GM23338 (cell line): ENCODE measurements around the gene PTPN9. TPM values are rescaled to one million over a fixed set of nuclear protein-coding genes. Genes with fewer than 3 reads are reported as not detected.

Experiments used
- ATAC-seq: fragments of 200-7000 bp; cut with Tn5 transposase; 3 replicates; pipeline ENCODE4 v1.9.1; 2020
- DNase-seq: peaks from one replicate; pipeline ENCODE4 v3.0.0-alpha.2; 2015; ENCODE audit warnings: low spot score
- H2AFZ ChIP-seq: fragments of 200-600 bp; sonication (generic); 2 replicates; pipeline ENCODE4 v1.8.0; 2016; ENCODE audit warnings: antibody characterized with exemption, mild to moderate bottlenecking, moderate library complexity
- H3F3A ChIP-seq: fragments of 200-600 bp; sonication (generic); replicated peaks from 2 replicates; pipeline ENCODE4 v1.8.0; 2017; ENCODE audit warnings: antibody characterized with exemption, mixed run types, low read depth
- H3K27ac ChIP-seq: fragments of 200-600 bp; sonication (generic); 2 replicates; pipeline ENCODE4 v1.6.1; 2016; ENCODE audit warnings: low read depth
- H3K27me3 ChIP-seq: fragments of 200-600 bp; sonication (generic); 2 replicates; pipeline ENCODE4 v1.8.0; 2016; ENCODE audit warnings: mild to moderate bottlenecking, mixed run types, moderate library complexity; ENCODE audit not compliant: insufficient read depth
- H3K36me3 ChIP-seq: fragments of 200-600 bp; sonication (generic); 2 replicates; pipeline ENCODE4 v1.8.0; 2016; ENCODE audit warnings: mild to moderate bottlenecking; ENCODE audit not compliant: insufficient read depth
- H3K4me1 ChIP-seq: fragments of 200-600 bp; sonication (generic); 2 replicates; pipeline ENCODE4 v1.8.0; 2016; ENCODE audit warnings: mild to moderate bottlenecking, moderate library complexity; ENCODE audit not compliant: insufficient read depth
- H3K4me2 ChIP-seq: fragments of 200-600 bp; sonication (generic); 2 replicates; pipeline ENCODE4 v1.7.1; 2017; ENCODE audit warnings: mixed run types
- H3K4me3 ChIP-seq: fragments of 200-600 bp; sonication (generic); 2 replicates; pipeline ENCODE4 v1.6.1; 2016; ENCODE audit warnings: mixed run types
- H3K79me2 ChIP-seq: fragments of 200-600 bp; sonication (generic); replicated peaks from 2 replicates; pipeline ENCODE4 v1.8.0; 2017; ENCODE audit warnings: mild to moderate bottlenecking; ENCODE audit not compliant: insufficient read depth
- H3K9me2 ChIP-seq: fragments of 200-600 bp; sonication (generic); 2 replicates; pipeline ENCODE4 v1.8.0; 2017; ENCODE audit not compliant: insufficient read depth
- H4K20me1 ChIP-seq: fragments of 200-600 bp; sonication (generic); replicated peaks from 2 replicates; pipeline ENCODE4 v1.8.0; 2017; ENCODE audit warnings: mild to moderate bottlenecking; ENCODE audit not compliant: insufficient read depth
- H3K27ac Mint-ChIP-seq: 2 replicates; pipeline ENCODE4 v1.8.0; 2020; ENCODE audit warnings: inconsistent platforms, mild to moderate bottlenecking, moderate library complexity, mixed read lengths
- H3K27me3 Mint-ChIP-seq: 3 replicates; pipeline ENCODE4 v1.8.0; 2022; ENCODE audit warnings: low read depth, mild to moderate bottlenecking, moderate library complexity, mixed read lengths, inconsistent platforms; ENCODE audit not compliant: insufficient read depth, poor library complexity
- H3K36me3 Mint-ChIP-seq: 3 replicates; pipeline ENCODE4 v1.8.0; 2021; ENCODE audit warnings: low read depth, mild to moderate bottlenecking, inconsistent platforms, moderate library complexity, mixed read lengths
- H3K4me1 Mint-ChIP-seq: 3 replicates; pipeline ENCODE4 v1.8.0; 2020; ENCODE audit warnings: mild to moderate bottlenecking, inconsistent platforms, mixed read lengths
- H3K4me3 Mint-ChIP-seq: 3 replicates; pipeline ENCODE4 v1.8.0; 2021; ENCODE audit warnings: moderate library complexity, mild to moderate bottlenecking, inconsistent platforms, mixed read lengths
- H3K9me3 Mint-ChIP-seq: 3 replicates; pipeline ENCODE4 v1.8.0; 2020; ENCODE audit warnings: moderate library complexity, mild to moderate bottlenecking, inconsistent platforms, mixed read lengths
- CREB1 ChIP-seq: fragments of 250-450 bp; sonication (Bioruptor Pico); IDR thresholded peaks from 2 replicates; pipeline ENCODE4 v1.5.0; 2020; ENCODE audit warnings: low read depth, mild to moderate bottlenecking, moderate library complexity
- JUNB ChIP-seq: IDR thresholded peaks from one replicate; pipeline ENCODE4 v1.6.1; 2016; ENCODE audit warnings: antibody characterized with exemption; ENCODE audit not compliant: unreplicated experiment
- NANOG ChIP-seq: IDR thresholded peaks from 2 replicates; pipeline ENCODE4 v1.6.1; 2016; ENCODE audit warnings: antibody characterized with exemption, borderline replicate concordance
- POLR2AphosphoS5 ChIP-seq: IDR thresholded peaks from 2 replicates; pipeline ENCODE4 v1.6.1; 2016; ENCODE audit warnings: antibody characterized with exemption, low read depth
- STAT1 ChIP-seq: IDR thresholded peaks from one replicate; pipeline ENCODE4 v1.6.1; 2016; ENCODE audit warnings: antibody characterized with exemption; ENCODE audit not compliant: unreplicated experiment
- ZNF114 ChIP-seq: fragments of 250-450 bp; sonication (Bioruptor Pico); IDR thresholded peaks from 2 replicates; pipeline ENCODE4 v1.5.0; 2020; ENCODE audit warnings: mild to moderate bottlenecking, moderate library complexity
- ZNF331 ChIP-seq: fragments of 250-450 bp; sonication (Bioruptor Pico); IDR thresholded peaks from 2 replicates; pipeline ENCODE4 v1.5.0; 2020; ENCODE audit warnings: low read depth, mild to moderate bottlenecking, moderate library complexity
- polyA plus RNA-seq: library from polyadenylated mRNA; unstranded; fragments of >200 nt; fragmentation: Nextera tagmentation; extraction: Ambion mirVana; gene quantifications from 2 replicates; pipeline ENCODE4 v1.2.1, GENCODE V29; 2016
- total RNA-seq: library from RNA; depleted of rRNA; stranded (reverse); fragments of >200 nt; shearing (Covaris generic); gene quantifications from 2 replicates; pipeline ENCODE4 v1.2.3, GENCODE V29; 2014
- TF ChIP-seq, protein P1 (sequence below), 2 experiments: fragments of 200-600 bp in 1 of 2; sonication (generic) in 1 of 2; conservative IDR thresholded peaks; 2 replicates each; pipeline versions ENCODE4 v1.5.1 to v1.6.1; 2016 to 2017; ENCODE audit warnings: antibody characterized with exemption in 2 of 2, low read depth in 2 of 2, mild to moderate bottlenecking in 2 of 2, moderate library complexity in 1 of 2
- TF ChIP-seq, protein P2 (sequence below): IDR thresholded peaks from one replicate; pipeline ENCODE4 v1.6.1; 2018; ENCODE audit warnings: antibody characterized with exemption; ENCODE audit not compliant: unreplicated experiment
- TF ChIP-seq, protein P3 (sequence below): fragments of 250-450 bp; sonication (Bioruptor Pico); IDR thresholded peaks from 2 replicates; pipeline ENCODE4 v1.5.0; 2020; ENCODE audit warnings: mild to moderate bottlenecking, moderate library complexity

The PTPN9 gene
- total and polyA plus RNA-seq, 2 experiments from 2014 or later, result 12.1 to 32.7 TPM

DNA sequence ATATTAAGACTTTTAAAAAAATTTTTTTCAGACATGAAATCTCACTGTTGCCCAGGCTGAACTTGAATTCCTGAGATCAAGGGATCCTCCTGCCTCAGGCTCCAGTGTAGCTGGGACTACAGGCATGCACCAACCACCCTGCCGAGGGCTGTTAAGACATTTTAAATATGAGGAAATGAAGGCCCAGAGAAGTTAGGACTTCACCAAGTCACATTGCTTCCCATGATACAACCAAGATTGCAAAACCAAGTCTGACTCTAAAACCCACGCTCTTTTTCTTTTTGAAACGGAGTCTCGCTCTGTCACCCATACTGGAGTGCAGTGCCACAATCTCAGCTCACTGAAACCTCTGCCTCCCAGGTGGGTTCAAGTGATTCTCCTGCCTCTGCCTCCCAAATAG lies 28.0 kb downstream of the PTPN9 start:
- Histone ChIP-seq H3K4me3 (no peak overlapping the region), H3K27ac (no peak overlapping the region), H3K27me3 (no peaks in the 10 kb centered on the region), H3K36me3 (no peaks in the 10 kb centered on the region), H3K4me1 (no peaks in the 10 kb centered on the region; the same call in 1 of the 2 replicates), H2AFZ (no peak overlapping the region), H3K4me2 (no peak overlapping the region), H4K20me1 (peaks cover 39% of the 10 kb centered on the region), H3K79me2 (peaks cover 100% of the 10 kb centered on the region), H3K9me2 (no peaks in the 10 kb centered on the region), H3F3A (0 out of 2 replicates have a peak, but pooled peaks cover 3% of the 10 kb centered on the region)
- H3K9me3 Mint-ChIP-seq, result no peaks in the 10 kb centered on the region
- H3K36me3 Mint-ChIP-seq, result no peaks in the 10 kb centered on the region
- no peak overlapping the region for H3K27ac Mint-ChIP-seq
- ATAC-seq (no peak), DNase-seq (no peak)
- peaks cover 7% of the 10 kb centered on the region for H3K27me3 Mint-ChIP-seq
- H3K4me1 Mint-ChIP-seq, result no peaks in the 10 kb centered on the region
- no peak for TF ChIP-seq NANOG
- TF ChIP-seq, protein P1, sequence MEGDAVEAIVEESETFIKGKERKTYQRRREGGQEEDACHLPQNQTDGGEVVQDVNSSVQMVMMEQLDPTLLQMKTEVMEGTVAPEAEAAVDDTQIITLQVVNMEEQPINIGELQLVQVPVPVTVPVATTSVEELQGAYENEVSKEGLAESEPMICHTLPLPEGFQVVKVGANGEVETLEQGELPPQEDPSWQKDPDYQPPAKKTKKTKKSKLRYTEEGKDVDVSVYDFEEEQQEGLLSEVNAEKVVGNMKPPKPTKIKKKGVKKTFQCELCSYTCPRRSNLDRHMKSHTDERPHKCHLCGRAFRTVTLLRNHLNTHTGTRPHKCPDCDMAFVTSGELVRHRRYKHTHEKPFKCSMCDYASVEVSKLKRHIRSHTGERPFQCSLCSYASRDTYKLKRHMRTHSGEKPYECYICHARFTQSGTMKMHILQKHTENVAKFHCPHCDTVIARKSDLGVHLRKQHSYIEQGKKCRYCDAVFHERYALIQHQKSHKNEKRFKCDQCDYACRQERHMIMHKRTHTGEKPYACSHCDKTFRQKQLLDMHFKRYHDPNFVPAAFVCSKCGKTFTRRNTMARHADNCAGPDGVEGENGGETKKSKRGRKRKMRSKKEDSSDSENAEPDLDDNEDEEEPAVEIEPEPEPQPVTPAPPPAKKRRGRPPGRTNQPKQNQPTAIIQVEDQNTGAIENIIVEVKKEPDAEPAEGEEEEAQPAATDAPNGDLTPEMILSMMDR (conservative IDR thresholded peaks at IDR 0.05; ENCODE audit: low read depth in 2 of 2), result no peak
- no peak for TF ChIP-seq JUNB
- no peak for TF ChIP-seq POLR2AphosphoS5
- no peak for TF ChIP-seq ZNF114 (CRISPR knock-in tag)
- TF ChIP-seq ZNF331, result no peak
- no peak overlapping the region for H3K4me3 Mint-ChIP-seq

DNA sequence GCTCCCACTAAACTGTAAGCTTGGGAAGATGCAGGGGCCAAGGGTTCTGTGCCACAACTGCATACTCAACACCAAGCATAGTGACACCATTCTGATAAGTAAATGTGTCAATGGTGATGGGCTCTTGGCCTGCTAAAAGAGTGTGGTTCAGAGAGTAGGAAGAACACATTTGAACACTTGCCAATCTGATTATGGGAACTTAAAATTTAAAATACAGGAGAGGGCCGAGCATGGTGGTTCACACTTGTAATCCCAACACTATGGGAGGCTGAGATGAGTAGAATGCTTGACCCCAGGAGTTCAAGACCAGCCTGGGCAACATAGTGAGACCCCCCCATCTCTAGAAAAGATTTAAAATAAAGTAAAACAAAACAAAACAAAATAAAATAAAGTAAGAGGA lies 34.1 kb downstream of the PTPN9 start:
- Histone ChIP-seq H3K4me1 (no peaks in the 10 kb centered on the region), H2AFZ (no peak overlapping the region), H3F3A (0 out of 2 replicates have a peak, but pooled peaks cover 12% of the 10 kb centered on the region), H3K36me3 (no peaks in the 10 kb centered on the region; the same call in 1 of the 2 replicates), H3K4me2 (no peak overlapping the region), H3K27ac (peak overlapping the region; percentile 84; the same call in 1 of the 2 replicates), H3K27me3 (no peaks in the 10 kb centered on the region), H4K20me1 (peaks cover 31% of the 10 kb centered on the region), H3K79me2 (peaks cover 100% of the 10 kb centered on the region), H3K9me2 (no peaks in the 10 kb centered on the region), H3K4me3 (no peak overlapping the region)
- no peak for ATAC-seq
- Mint-ChIP-seq H3K27ac (no peak overlapping the region; the same call in 1 of the 2 replicates), H3K36me3 (0 out of 3 replicates have a peak, but pooled peaks cover 5% of the 10 kb centered on the region), H3K4me1 (peaks cover 7% of the 10 kb centered on the region; the same call in 2 of the 3 replicates), H3K9me3 (no peaks in the 10 kb centered on the region), H3K4me3 (no peak overlapping the region), H3K27me3 (peaks cover 1% of the 10 kb centered on the region)
- no peak for DNase-seq
- no peak for TF ChIP-seq NANOG
- TF ChIP-seq, protein P2, sequence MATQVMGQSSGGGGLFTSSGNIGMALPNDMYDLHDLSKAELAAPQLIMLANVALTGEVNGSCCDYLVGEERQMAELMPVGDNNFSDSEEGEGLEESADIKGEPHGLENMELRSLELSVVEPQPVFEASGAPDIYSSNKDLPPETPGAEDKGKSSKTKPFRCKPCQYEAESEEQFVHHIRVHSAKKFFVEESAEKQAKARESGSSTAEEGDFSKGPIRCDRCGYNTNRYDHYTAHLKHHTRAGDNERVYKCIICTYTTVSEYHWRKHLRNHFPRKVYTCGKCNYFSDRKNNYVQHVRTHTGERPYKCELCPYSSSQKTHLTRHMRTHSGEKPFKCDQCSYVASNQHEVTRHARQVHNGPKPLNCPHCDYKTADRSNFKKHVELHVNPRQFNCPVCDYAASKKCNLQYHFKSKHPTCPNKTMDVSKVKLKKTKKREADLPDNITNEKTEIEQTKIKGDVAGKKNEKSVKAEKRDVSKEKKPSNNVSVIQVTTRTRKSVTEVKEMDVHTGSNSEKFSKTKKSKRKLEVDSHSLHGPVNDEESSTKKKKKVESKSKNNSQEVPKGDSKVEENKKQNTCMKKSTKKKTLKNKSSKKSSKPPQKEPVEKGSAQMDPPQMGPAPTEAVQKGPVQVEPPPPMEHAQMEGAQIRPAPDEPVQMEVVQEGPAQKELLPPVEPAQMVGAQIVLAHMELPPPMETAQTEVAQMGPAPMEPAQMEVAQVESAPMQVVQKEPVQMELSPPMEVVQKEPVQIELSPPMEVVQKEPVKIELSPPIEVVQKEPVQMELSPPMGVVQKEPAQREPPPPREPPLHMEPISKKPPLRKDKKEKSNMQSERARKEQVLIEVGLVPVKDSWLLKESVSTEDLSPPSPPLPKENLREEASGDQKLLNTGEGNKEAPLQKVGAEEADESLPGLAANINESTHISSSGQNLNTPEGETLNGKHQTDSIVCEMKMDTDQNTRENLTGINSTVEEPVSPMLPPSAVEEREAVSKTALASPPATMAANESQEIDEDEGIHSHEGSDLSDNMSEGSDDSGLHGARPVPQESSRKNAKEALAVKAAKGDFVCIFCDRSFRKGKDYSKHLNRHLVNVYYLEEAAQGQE, result no peak
- TF ChIP-seq JUNB, result no peak
- no peak for TF ChIP-seq STAT1
- TF ChIP-seq ZNF114 (CRISPR knock-in tag), result no peak
- no peak for TF ChIP-seq CREB1 (CRISPR knock-in tag)
- TF ChIP-seq ZNF331, result no peak
- TF ChIP-seq, protein P3, sequence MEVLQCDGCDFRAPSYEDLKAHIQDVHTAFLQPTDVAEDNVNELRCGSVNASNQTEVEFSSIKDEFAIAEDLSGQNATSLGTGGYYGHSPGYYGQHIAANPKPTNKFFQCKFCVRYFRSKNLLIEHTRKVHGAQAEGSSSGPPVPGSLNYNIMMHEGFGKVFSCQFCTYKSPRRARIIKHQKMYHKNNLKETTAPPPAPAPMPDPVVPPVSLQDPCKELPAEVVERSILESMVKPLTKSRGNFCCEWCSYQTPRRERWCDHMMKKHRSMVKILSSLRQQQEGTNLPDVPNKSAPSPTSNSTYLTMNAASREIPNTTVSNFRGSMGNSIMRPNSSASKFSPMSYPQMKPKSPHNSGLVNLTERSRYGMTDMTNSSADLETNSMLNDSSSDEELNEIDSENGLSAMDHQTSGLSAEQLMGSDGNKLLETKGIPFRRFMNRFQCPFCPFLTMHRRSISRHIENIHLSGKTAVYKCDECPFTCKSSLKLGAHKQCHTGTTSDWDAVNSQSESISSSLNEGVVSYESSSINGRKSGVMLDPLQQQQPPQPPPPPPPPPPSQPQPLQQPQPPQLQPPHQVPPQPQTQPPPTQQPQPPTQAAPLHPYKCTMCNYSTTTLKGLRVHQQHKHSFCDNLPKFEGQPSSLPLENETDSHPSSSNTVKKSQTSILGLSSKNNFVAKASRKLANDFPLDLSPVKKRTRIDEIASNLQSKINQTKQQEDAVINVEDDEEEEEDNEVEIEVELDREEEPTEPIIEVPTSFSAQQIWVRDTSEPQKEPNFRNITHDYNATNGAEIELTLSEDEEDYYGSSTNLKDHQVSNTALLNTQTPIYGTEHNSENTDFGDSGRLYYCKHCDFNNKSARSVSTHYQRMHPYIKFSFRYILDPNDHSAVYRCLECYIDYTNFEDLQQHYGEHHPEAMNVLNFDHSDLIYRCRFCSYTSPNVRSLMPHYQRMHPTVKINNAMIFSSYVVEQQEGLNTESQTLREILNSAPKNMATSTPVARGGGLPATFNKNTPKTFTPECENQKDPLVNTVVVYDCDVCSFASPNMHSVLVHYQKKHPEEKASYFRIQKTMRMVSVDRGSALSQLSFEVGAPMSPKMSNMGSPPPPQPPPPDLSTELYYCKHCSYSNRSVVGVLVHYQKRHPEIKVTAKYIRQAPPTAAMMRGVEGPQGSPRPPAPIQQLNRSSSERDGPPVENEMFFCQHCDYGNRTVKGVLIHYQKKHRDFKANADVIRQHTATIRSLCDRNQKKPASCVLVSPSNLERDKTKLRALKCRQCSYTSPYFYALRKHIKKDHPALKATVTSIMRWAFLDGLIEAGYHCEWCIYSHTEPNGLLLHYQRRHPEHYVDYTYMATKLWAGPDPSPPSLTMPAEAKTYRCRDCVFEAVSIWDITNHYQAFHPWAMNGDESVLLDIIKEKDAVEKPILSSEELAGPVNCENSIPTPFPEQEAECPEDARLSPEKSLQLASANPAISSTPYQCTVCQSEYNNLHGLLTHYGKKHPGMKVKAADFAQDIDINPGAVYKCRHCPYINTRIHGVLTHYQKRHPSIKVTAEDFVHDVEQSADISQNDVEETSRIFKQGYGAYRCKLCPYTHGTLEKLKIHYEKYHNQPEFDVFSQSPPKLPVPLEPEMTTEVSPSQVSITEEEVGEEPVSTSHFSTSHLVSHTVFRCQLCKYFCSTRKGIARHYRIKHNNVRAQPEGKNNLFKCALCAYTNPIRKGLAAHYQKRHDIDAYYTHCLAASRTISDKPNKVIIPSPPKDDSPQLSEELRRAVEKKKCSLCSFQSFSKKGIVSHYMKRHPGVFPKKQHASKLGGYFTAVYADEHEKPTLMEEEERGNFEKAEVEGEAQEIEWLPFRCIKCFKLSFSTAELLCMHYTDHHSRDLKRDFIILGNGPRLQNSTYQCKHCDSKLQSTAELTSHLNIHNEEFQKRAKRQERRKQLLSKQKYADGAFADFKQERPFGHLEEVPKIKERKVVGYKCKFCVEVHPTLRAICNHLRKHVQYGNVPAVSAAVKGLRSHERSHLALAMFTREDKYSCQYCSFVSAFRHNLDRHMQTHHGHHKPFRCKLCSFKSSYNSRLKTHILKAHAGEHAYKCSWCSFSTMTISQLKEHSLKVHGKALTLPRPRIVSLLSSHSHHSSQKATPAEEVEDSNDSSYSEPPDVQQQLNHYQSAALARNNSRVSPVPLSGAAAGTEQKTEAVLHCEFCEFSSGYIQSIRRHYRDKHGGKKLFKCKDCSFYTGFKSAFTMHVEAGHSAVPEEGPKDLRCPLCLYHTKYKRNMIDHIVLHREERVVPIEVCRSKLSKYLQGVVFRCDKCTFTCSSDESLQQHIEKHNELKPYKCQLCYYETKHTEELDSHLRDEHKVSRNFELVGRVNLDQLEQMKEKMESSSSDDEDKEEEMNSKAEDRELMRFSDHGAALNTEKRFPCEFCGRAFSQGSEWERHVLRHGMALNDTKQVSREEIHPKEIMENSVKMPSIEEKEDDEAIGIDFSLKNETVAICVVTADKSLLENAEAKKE (CRISPR knock-in tag), result no peak
